Fibroblast of mammary gland (primary cell): Measurements from ENCODE around the gene SIM2.

Experiments used
- DNase-seq: peaks from one replicate; pipeline ENCODE4 v3.0.0-alpha.2; 2010; ENCODE audit warnings: low read depth
- H3K4me3 ChIP-seq: 2 replicates; pipeline ENCODE4 v1.5.1; 2011; ENCODE audit warnings: low read depth, mild to moderate bottlenecking, low read length, moderate library complexity; ENCODE audit not compliant: control insufficient read depth
- TF ChIP-seq, protein P1 (sequence below): conservative IDR thresholded peaks from 2 replicates; pipeline ENCODE4 v1.5.1; 2011; ENCODE audit warnings: low read depth, low read length, inconsistent platforms; ENCODE audit not compliant: control insufficient read depth, insufficient read depth

Gene SIM2

DNA sequence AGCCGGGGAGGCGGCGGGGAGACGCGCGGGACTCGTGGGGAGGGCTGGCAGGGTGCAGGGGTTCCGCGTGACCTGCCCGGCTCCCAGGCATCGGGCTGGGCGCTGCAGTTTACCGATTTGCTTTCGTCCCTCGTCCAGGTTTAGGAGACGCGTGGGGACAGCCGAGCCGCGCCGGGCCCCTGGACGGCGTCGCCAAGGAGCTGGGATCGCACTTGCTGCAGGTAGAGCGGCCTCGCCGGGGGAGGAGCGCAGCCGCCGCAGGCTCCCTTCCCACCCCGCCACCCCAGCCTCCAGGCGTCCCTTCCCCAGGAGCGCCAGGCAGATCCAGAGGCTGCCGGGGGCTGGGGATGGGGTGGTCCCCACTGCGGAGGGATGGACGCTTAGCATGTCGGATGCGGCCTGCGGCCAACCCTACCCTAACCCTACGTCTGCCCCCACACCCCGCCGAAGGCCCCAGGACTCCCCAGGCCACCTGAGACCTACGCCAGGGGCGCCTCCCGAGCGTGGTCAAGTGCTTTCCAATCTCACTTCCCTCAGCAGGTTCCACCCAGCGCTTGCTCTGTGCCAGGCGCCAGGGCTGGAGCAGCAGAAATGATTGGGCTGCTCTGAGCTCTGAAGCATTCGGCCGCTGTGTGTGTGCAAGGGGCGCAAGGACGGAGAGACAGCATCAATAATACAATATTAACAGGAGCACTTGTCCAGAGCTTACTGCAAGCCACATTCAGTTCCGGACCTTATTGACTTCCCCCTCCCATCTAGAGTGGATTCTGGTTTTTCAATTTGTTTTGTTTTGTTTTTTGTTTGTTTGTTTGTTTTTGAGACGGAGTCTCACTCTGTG is 10.3 kb downstream of the SIM2 start:
- DNase-seq, result no peak
- TF ChIP-seq, protein P1, sequence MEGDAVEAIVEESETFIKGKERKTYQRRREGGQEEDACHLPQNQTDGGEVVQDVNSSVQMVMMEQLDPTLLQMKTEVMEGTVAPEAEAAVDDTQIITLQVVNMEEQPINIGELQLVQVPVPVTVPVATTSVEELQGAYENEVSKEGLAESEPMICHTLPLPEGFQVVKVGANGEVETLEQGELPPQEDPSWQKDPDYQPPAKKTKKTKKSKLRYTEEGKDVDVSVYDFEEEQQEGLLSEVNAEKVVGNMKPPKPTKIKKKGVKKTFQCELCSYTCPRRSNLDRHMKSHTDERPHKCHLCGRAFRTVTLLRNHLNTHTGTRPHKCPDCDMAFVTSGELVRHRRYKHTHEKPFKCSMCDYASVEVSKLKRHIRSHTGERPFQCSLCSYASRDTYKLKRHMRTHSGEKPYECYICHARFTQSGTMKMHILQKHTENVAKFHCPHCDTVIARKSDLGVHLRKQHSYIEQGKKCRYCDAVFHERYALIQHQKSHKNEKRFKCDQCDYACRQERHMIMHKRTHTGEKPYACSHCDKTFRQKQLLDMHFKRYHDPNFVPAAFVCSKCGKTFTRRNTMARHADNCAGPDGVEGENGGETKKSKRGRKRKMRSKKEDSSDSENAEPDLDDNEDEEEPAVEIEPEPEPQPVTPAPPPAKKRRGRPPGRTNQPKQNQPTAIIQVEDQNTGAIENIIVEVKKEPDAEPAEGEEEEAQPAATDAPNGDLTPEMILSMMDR, result no peak

GRCh38 chr21:36709868-36710728 is 11.2 kb downstream of the SIM2 start:
- no peak overlapping the region for H3K4me3 ChIP-seq
- TF ChIP-seq, protein P1, result no peak
- DNase-seq, result no peak

More for the DNA sequence above, 10.3 kb downstream of the SIM2 start:
- no peak overlapping the region for H3K4me3 ChIP-seq

- DNase-seq, result no peak
- TF ChIP-seq, protein P1, result no peak
- no peak overlapping the region for H3K4me3 ChIP-seq
Observed at GRCh38 chr21:36710729-36711048, 11.8 kb downstream of the SIM2 start.

- H3K4me3 ChIP-seq, result no peak overlapping the region
- no peak for DNase-seq
- TF ChIP-seq, protein P1, result no peak
Observed at GRCh38 chr21:36713746-36714145, 14.8 kb downstream of the SIM2 start.

DNA sequence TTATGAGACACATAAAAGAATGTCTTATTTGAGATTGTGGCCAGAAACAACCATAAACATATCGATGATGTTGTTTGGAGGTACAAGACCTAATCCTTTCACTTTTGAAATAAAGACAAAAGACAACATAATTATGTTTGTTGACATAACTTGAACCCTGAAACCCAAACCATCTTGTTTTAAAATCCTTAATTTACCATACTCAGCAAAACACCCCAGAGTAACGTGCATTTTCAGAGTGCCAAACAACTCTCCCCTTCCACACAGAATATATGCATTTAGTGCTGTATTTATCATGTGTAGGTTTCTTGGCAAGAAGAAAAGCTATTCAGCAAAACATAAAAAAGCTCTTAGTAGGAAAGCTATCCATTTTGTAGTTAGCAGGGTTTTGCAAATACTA is 17.5 kb downstream of the SIM2 start:
- TF ChIP-seq, protein P1, result no peak
- no peak for DNase-seq
- no peak overlapping the region for H3K4me3 ChIP-seq

DNA sequence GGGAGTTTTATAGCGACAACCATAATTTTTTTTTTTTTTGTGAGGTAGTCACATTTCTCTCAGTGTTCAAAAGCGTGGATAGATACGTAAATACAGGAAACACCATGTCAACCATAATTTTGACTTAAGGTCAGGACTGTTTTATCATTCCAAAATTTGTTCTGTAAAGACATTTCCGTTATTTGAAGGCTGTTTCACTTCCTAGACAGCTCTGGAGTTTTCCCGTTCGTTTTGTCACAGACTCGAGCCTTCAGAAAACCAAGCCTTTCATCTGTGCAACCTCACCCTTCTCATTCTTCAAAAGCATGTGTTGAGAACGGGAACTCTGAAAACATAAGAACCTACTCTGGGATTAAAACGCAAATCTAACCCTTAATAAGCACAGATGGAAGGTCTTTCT is 17.9 kb downstream of the SIM2 start:
- no peak for DNase-seq
- TF ChIP-seq, protein P1, result no peak
- no peak overlapping the region for H3K4me3 ChIP-seq
